ENCODE data around the gene CUL7. TPM values are rescaled to one million over a fixed set of nuclear protein-coding genes. Genes with fewer than 3 reads are reported as not detected.

The CUL7 gene
- total RNA-seq: 43.5 and 65.8 TPM in 2 replicates
- 33.1 and 44.9 TPM in 2 replicates for polyA plus RNA-seq

GRCh38 chr6:43053545-43054205 is at the start of gene CUL7:
TSS of gene CUL7 (minus strand) at chr6:43053851. CDS start at chr6:43052788, 1,063 bp downstream.
- H3K36me3 ChIP-seq: peaks cover 18% of the 10 kb centered on the region
- H3K4me1 ChIP-seq (ENCODE audit: low read depth): peaks cover 16% of the 10 kb centered on the region
- DNase-seq (ENCODE audit: low read depth in 1 of 2, low spot score in 1 of 2): peak; percentile 96 to 98
- peak within 1 kb of the TSS; percentile 50 for H3K4me3 ChIP-seq
- H3K9me3 ChIP-seq (ENCODE audit: low read depth): no peaks in the 10 kb centered on the region
- peak within 1 kb of the TSS; percentile 90 for H3K27ac ChIP-seq
- no peak for TF ChIP-seq CTCF (IDR thresholded peaks at IDR 0.05; ENCODE audit: low read depth, low read length)
- no peaks in the 10 kb centered on the region for H3K27me3 ChIP-seq

GRCh38 chr6:43101497-43101896 is 47.8 kb upstream of the CUL7 start:
- no peak overlapping the region for H3K27ac ChIP-seq
- no peaks in the 10 kb centered on the region for H3K27me3 ChIP-seq
- no peak for TF ChIP-seq CTCF (IDR thresholded peaks at IDR 0.05; ENCODE audit: low read depth, low read length)
- H3K4me3 ChIP-seq: no peak overlapping the region
- no peaks in the 10 kb centered on the region for H3K9me3 ChIP-seq (ENCODE audit: low read depth)
- H3K4me1 ChIP-seq (ENCODE audit: low read depth): peaks cover 18% of the 10 kb centered on the region
- DNase-seq (ENCODE audit: low read depth in 1 of 2, low spot score in 1 of 2): no peak
- H3K36me3 ChIP-seq: no peaks in the 10 kb centered on the region

GRCh38 chr6:43097502-43097901 is 43.9 kb upstream of the CUL7 start:
- H3K27ac ChIP-seq: peak overlapping the region; percentile 83
- no peak overlapping the region for H3K4me3 ChIP-seq
- DNase-seq (ENCODE audit: low read depth in 1 of 2, low spot score in 1 of 2): no peak
- no peak for TF ChIP-seq CTCF (IDR thresholded peaks at IDR 0.05; ENCODE audit: low read depth, low read length)
- H3K36me3 ChIP-seq: no peaks in the 10 kb centered on the region
- H3K4me1 ChIP-seq (ENCODE audit: low read depth): peaks cover 29% of the 10 kb centered on the region
- no peaks in the 10 kb centered on the region for H3K9me3 ChIP-seq (ENCODE audit: low read depth)
- no peaks in the 10 kb centered on the region for H3K27me3 ChIP-seq

- Histone ChIP-seq H3K4me3 (no peak overlapping the region), H3K36me3 (no peaks in the 10 kb centered on the region), H3K9me3 (ENCODE audit: low read depth) (no peaks in the 10 kb centered on the region), H3K27ac (peak overlapping the region; percentile 83), H3K27me3 (no peaks in the 10 kb centered on the region), H3K4me1 (ENCODE audit: low read depth) (peaks cover 29% of the 10 kb centered on the region)
- no peak for DNase-seq (ENCODE audit: low read depth in 1 of 2, low spot score in 1 of 2)
- TF ChIP-seq CTCF (IDR thresholded peaks at IDR 0.05; ENCODE audit: low read depth, low read length): no peak
These were observed 43.4 kb upstream of the CUL7 start for GRCh38 chr6:43097098-43097489.

- Histone ChIP-seq H3K9me3 (ENCODE audit: low read depth) (no peaks in the 10 kb centered on the region), H3K27me3 (no peaks in the 10 kb centered on the region), H3K4me1 (ENCODE audit: low read depth) (peaks cover 29% of the 10 kb centered on the region), H3K27ac (peak overlapping the region; percentile 83), H3K4me3 (no peak overlapping the region), H3K36me3 (no peaks in the 10 kb centered on the region)
- TF ChIP-seq CTCF (IDR thresholded peaks at IDR 0.05; ENCODE audit: low read depth, low read length): no peak
- DNase-seq (ENCODE audit: low read depth in 1 of 2, low spot score in 1 of 2): peak in 1 of 2 donors; percentile 87
These were observed 42.9 kb upstream of the CUL7 start for GRCh38 chr6:43096451-43097097.
